ENCODE measurements around the gene SAMD5.

The SAMD5 gene

GRCh38 chr6:147567141-147567805 lies 58.8 kb downstream of the SAMD5 start:
- DNase-seq: no peak

- DNase-seq: no peak
Measured at GRCh38 chr6:147569788-147570187, 61.3 kb downstream of the SAMD5 start.

GRCh38 chr6:147570681-147571080 lies 62.2 kb downstream of the SAMD5 start:
- no peak for DNase-seq

GRCh38 chr6:147577488-147577887 lies 69.0 kb downstream of the SAMD5 start:
- DNase-seq: no peak

GRCh38 chr6:147578159-147578558 lies 69.7 kb downstream of the SAMD5 start:
- DNase-seq: no peak

GRCh38 chr6:147578883-147579282 lies 70.4 kb downstream of the SAMD5 start:
- no peak for DNase-seq

- DNase-seq: no peak
Measured at GRCh38 chr6:147579667-147580066, 71.2 kb downstream of the SAMD5 start.

- no peak for DNase-seq
Measured at GRCh38 chr6:147582991-147583390, 74.5 kb downstream of the SAMD5 start.

- DNase-seq: no peak
Measured at GRCh38 chr6:147585256-147585655, 76.8 kb downstream of the SAMD5 start.

GRCh38 chr6:147586044-147586443 lies 77.6 kb downstream of the SAMD5 start:
- DNase-seq: peak; percentile 26

- no peak for DNase-seq
Measured at GRCh38 chr6:147587907-147588306, 79.4 kb downstream of the SAMD5 start.

GRCh38 chr6:147588469-147588868 lies 80.0 kb downstream of the SAMD5 start:
- no peak for DNase-seq

- DNase-seq: no peak
Measured at GRCh38 chr6:147589739-147590250, 81.3 kb downstream of the SAMD5 start.

GRCh38 chr6:147595961-147596360 lies 87.5 kb downstream of the SAMD5 start:
- DNase-seq: no peak

GRCh38 chr6:147603392-147604081 lies 95.0 kb downstream of the SAMD5 start:
- DNase-seq: no peak

GRCh38 chr6:147604373-147604772 lies 95.9 kb downstream of the SAMD5 start:
- peak; percentile 3 for DNase-seq

- no peak for DNase-seq
Measured at GRCh38 chr6:147611992-147612391, 103.5 kb downstream of the SAMD5 start.

GRCh38 chr6:147614501-147614900 lies 106.0 kb downstream of the SAMD5 start:
- DNase-seq: no peak

GRCh38 chr6:147615659-147616456 lies 107.4 kb downstream of the SAMD5 start:
- no peak for DNase-seq

- DNase-seq: no peak
Measured at GRCh38 chr6:147617366-147617765, 108.9 kb downstream of the SAMD5 start.

GRCh38 chr6:147618457-147618856 lies 110.0 kb downstream of the SAMD5 start:
- DNase-seq: no peak

GRCh38 chr6:147618927-147619326 lies 110.4 kb downstream of the SAMD5 start:
- no peak for DNase-seq

Measured in NCI-H1105 (cell line).